ENCODE measurements around the gene DBN1.

DNA sequence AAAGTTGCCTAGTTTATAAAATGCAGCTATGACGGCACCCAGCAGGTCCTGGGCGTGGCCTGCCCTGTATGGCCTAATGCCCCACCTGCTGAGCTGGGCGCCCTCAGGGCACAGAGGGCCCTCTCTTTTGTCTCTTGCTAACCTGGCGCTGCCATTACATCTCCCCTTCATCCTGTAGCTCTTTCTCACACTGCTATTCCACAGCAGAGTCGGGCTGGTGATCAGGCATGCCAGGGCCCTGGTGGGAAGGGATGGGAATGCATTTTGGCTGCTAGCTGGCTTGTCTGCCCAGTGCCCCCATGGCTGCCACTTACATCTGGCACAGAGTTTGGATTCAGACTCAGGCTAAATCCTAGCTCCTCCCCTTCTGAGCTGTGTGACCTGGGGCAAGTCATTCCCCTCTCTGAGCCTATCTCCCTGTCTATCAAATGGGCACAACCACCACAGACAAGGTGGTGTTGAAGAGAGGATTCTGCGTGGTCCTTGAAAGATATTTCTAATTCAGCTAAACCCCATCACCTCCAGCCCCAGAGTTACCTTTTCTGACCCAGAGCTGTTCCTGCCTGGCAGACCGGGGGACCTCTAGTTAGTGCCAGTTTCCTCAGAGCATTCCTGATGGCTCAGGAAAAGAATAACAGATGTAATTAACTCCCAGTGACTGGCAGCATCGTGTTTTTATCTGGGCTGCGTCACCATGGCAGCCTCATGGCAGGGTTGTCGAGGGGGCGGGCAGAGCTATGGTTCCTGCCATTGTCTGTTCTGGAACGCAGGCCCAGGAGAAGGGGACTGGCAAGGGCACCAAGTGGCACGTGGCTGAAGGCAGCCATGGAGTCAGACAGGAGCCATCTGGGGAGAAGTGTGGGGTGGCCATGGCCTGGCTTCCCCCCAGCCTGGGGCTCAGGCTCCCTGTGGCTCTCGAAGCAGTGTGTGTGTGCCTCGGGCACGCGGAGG is 20.5 kb downstream of the DBN1 start:
- TF ChIP-seq POLR2A (IDR thresholded peaks at IDR 0.05): no peak
- TF ChIP-seq, protein P1, sequence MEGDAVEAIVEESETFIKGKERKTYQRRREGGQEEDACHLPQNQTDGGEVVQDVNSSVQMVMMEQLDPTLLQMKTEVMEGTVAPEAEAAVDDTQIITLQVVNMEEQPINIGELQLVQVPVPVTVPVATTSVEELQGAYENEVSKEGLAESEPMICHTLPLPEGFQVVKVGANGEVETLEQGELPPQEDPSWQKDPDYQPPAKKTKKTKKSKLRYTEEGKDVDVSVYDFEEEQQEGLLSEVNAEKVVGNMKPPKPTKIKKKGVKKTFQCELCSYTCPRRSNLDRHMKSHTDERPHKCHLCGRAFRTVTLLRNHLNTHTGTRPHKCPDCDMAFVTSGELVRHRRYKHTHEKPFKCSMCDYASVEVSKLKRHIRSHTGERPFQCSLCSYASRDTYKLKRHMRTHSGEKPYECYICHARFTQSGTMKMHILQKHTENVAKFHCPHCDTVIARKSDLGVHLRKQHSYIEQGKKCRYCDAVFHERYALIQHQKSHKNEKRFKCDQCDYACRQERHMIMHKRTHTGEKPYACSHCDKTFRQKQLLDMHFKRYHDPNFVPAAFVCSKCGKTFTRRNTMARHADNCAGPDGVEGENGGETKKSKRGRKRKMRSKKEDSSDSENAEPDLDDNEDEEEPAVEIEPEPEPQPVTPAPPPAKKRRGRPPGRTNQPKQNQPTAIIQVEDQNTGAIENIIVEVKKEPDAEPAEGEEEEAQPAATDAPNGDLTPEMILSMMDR (IDR thresholded peaks at IDR 0.05): no peak
- peak in 1 of 2 donors; percentile 17 for TF ChIP-seq EP300 (IDR thresholded peaks at IDR 0.05)

Measured in tibial nerve (tissue), 4 donors.